ENCODE measurements around the gene KHDC4.

KHDC4 gene

DNA sequence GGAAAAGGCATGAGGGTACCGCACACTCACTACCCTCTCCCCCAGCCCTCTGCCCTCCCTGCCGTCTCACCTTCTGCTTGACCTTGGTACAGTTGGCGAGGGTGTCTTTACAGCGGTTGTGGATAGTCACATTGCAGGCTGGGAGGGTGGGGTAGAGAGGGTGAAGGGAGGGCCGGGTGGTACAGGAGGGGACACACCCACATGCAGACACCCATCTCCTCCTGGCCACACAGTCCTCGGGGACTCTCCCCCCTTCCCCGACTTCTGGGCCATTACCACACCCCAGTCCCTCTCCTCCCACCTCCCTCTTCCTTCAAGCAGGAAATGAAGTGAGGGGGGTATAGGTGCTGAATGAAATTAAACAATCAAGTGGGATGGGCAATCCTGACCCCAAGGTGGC lies 32.5 kb upstream of the KHDC4 start:
- TF ChIP-seq, protein P1, sequence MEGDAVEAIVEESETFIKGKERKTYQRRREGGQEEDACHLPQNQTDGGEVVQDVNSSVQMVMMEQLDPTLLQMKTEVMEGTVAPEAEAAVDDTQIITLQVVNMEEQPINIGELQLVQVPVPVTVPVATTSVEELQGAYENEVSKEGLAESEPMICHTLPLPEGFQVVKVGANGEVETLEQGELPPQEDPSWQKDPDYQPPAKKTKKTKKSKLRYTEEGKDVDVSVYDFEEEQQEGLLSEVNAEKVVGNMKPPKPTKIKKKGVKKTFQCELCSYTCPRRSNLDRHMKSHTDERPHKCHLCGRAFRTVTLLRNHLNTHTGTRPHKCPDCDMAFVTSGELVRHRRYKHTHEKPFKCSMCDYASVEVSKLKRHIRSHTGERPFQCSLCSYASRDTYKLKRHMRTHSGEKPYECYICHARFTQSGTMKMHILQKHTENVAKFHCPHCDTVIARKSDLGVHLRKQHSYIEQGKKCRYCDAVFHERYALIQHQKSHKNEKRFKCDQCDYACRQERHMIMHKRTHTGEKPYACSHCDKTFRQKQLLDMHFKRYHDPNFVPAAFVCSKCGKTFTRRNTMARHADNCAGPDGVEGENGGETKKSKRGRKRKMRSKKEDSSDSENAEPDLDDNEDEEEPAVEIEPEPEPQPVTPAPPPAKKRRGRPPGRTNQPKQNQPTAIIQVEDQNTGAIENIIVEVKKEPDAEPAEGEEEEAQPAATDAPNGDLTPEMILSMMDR (IDR thresholded peaks at IDR 0.05), result no peak

DNA sequence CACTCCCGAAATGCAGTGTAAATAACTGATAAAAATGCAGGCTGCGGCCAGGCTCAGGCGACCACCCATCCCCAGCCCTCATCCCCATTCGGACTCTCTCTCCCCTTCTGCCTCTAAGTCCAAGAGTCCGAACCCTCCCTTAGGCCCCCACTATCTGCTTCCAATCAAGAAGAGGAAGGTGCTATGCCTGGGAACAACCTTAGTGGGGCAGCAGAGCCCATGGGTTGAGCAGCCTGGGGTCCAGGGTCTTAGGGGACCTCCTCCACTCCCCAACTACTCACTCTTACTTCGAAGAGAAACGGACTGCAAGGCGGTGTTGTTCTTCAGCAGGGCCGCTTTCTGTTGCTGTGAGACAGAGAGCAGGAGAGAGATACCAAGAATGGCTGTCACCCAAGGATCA lies 31.9 kb upstream of the KHDC4 start:
- TF ChIP-seq, protein P1 (IDR thresholded peaks at IDR 0.05), result no peak

DNA sequence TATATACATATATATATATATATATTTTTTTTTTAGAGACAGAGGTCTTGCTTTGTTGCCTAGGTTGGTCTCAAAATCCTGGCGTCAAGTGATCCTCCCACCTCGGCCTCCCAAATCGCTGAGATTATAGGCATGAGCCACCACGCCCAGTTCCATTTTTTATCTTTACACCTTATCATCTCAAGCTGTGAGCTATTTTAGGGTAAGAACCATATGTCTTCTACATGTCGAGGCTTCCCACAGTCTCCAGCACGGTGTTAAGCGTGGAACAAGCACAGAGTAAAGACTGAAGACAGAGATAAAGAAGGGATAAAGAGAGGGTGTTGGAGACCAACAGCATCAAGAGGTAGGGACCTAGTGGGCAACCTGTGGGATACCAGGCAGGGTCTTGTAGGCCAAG lies 30.0 kb upstream of the KHDC4 start:
- TF ChIP-seq, protein P1 (IDR thresholded peaks at IDR 0.05), result no peak

DNA sequence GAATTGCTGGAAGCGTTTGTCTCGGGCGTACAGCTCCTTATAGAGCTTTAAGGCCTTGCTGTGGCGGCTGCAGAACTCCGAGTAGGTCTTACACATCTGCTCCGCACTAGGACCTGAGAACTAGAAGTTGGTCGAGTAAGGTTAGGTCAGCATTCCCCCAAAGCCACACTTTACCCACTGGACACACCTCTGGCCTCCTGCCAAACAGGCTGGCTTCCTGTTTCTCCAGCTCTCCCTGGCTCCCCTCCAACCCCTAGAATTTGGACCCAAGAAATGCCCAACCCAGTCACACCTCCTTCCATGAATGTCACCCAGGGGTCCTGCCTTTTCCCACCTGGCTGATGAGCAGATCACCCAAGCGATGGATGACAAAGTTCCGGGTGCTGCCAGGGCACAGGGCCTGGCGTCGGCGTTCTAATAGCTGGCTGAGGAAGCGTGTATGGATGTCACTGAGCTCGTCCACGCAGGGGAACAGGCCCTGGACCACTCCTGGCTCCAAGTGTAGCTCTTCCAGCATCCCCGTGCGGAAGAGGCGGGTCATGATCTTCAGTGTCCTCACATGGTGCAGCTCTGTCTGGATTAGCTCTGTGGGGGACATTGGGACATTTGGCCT lies 28.5 kb upstream of the KHDC4 start:
- TF ChIP-seq, protein P1 (IDR thresholded peaks at IDR 0.05), result no peak

DNA sequence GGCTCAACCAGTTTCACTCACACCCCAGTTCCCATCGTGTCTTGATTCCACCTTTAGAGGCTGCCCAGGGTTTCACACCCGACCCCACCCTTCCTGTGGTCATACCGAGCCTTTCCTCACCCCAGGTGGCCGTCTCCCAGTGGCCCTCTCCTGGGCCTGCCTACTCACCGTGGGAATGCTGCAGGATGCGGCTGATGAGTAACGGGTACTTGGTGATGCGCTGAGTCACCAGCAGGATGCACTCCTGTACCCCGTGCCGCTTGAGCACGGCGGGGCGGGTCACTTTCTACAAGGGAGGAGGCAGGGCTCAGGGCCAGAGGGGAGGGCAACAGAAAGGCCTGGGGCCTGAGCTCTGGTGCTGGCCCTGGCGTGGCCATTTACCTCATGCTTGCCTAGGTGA lies 27.7 kb upstream of the KHDC4 start:
- TF ChIP-seq, protein P1 (IDR thresholded peaks at IDR 0.05), result no peak

DNA sequence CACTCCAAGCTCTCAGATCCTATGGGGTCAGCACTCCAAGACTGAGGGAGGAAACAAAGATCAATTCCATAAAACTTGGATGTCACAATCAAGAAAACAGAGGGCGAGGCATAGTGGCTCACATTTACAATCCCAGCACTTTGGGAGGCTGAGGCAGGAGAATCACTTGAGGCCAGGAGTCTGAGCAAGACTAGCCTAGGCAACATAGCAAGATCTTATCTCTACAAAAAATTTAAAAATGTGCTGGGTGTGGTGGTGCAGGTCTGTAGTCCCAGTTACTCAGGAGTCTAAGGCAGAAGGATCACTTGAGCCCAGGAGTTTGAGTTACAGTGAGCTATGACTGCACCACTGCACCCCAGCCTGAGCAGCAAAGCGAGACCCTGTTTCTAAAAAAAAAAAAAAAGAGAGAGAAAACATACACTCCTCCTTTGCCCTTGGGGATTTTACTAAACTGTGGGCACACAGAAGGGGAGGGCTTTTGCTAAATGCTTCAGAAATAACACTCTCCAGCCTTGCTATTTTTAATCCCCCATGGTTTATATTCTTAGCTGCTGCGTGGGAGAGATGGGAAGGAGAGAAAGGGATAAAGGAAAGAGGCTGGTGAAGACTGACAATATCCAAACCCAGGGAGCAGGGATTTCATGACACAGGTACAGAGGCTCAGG lies 26.0 kb upstream of the KHDC4 start:
- TF ChIP-seq, protein P1 (IDR thresholded peaks at IDR 0.05), result no peak

DNA sequence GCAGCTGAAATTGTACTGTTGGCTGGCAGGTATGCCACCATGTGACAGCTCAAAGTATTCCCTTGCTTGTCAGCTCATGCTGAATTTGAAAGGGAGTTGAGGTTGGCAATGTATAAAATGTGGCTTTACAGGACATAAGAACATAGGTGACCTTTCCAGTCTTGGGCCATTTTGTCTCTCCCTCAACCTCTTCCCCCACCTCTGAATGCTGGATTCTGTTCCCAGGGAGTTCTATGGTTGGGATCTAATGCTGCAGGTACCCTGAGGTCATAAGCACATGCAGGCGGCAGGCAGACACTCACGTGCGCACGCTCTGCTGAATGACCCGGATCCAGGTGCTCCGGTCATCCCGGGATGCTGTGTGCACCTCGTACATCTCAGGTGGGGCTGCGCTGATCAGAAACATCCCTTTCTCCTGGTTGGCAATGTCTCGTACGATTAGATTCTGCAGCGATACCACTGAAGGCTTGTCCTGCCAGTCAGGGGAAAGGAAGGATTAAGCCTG lies 23.2 kb upstream of the KHDC4 start:
- TF ChIP-seq, protein P1 (IDR thresholded peaks at IDR 0.05), result no peak
